ENCODE measurements around the gene IFITM10.

Gene IFITM10

GRCh38 chr11:1727861-1728260 lies 22.5 kb downstream of the IFITM10 start:
- FAIRE-seq (no peak), DNase-seq (ENCODE audit: insufficient read length, low spot score) (no peak)
- TF ChIP-seq POLR2A (IDR thresholded peaks at IDR 0.05; ENCODE audit: low read depth, low read length): no peak

DNA sequence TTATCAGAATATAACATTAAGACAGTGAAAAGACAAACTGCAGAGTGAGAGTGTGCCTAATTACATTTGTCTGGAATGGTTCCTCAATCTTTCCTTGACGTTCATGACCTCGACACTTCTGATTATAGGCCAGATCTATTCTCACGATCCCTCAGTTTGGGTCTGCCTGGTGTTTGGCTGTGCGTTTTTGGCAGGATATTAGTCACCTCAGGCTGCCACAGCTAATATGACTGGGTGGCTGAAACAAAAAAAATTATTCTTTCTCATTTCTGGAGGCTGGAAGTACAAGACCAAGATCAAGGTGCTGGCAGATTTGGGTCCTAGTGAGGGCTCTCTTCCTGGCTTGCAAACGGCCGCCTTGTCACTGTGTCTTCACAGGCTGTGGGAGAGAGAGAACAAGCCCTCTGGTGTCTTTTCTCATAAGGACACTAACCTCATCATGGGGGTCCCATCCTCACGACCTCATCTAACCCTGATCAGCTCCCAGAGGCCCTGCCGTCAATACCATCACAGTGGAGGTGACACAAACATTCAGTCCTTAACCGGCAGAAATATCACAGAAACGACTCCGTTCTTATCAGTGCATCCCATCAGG lies 23.2 kb downstream of the IFITM10 start:
- DNase-seq (ENCODE audit: insufficient read length, low spot score) (no peak), FAIRE-seq (no peak)
- TF ChIP-seq POLR2A (IDR thresholded peaks at IDR 0.05; ENCODE audit: low read depth, low read length): no peak

GRCh38 chr11:1719781-1720180 lies 30.6 kb downstream of the IFITM10 start:
- FAIRE-seq (no peak), DNase-seq (ENCODE audit: insufficient read length, low spot score) (no peak)
- TF ChIP-seq POLR2A (IDR thresholded peaks at IDR 0.05; ENCODE audit: low read depth, low read length): no peak

GRCh38 chr11:1718326-1718725 lies 32.1 kb downstream of the IFITM10 start:
- TF ChIP-seq POLR2A (IDR thresholded peaks at IDR 0.05; ENCODE audit: low read depth, low read length): no peak
- FAIRE-seq (no peak), DNase-seq (ENCODE audit: insufficient read length, low spot score) (no peak)

GRCh38 chr11:1717745-1718144 lies 32.6 kb downstream of the IFITM10 start:
- DNase-seq (ENCODE audit: insufficient read length, low spot score) (no peak), FAIRE-seq (no peak)
- no peak for TF ChIP-seq POLR2A (IDR thresholded peaks at IDR 0.05; ENCODE audit: low read depth, low read length)

GRCh38 chr11:1714908-1715885 lies 35.2 kb downstream of the IFITM10 start:
- TF ChIP-seq POLR2A (IDR thresholded peaks at IDR 0.05; ENCODE audit: low read depth, low read length): no peak
- DNase-seq (ENCODE audit: insufficient read length, low spot score) (no peak), FAIRE-seq (no peak)

GRCh38 chr11:1708716-1709115 lies 41.7 kb downstream of the IFITM10 start:
- DNase-seq (ENCODE audit: insufficient read length, low spot score) (no peak), FAIRE-seq (no peak)
- TF ChIP-seq POLR2A (IDR thresholded peaks at IDR 0.05; ENCODE audit: low read depth, low read length): no peak

GRCh38 chr11:1707751-1708150 lies 42.6 kb downstream of the IFITM10 start:
- TF ChIP-seq POLR2A (IDR thresholded peaks at IDR 0.05; ENCODE audit: low read depth, low read length): no peak
- FAIRE-seq: no peak
- DNase-seq (ENCODE audit: insufficient read length, low spot score): no peak

DNA sequence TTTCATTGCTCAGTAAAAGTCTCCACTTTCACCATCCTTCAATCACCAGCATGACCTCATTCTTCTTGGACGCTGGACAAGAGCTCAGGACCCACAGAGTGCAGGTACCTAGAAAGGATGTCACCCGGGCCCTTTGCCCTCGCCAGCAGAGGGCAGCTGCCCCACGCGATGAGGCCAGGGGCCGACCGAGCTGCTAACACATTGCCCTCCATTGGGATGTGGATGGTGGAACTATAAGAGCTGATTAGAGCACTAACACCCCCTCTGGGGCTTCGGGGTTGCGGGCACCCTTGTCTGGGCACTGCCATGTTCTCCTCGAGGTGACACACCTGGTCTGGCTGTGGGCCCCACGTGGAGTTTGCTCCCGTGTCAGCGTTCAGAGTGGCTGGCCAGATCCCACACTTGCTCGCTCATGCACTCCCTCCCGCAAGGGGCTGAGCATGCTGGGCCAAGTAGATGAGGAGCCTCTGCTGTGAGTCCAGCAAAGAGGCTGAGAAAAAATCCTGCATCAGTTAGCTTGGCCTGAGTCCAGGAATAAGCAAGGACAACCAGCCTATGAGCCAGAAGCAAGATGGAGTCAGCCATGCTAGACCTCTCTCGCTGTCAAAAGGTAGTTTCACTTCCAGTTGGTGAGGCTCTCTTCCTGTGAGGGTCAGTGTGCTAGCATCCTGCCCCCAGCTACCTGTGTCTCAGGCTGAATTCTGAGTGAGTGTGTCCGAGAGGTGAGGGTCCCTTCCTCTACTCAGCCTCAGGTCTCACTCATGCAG lies 43.6 kb downstream of the IFITM10 start:
- no peak for FAIRE-seq
- TF ChIP-seq POLR2A (IDR thresholded peaks at IDR 0.05; ENCODE audit: low read depth, low read length): no peak
- DNase-seq (ENCODE audit: insufficient read length, low spot score): no peak

DNA sequence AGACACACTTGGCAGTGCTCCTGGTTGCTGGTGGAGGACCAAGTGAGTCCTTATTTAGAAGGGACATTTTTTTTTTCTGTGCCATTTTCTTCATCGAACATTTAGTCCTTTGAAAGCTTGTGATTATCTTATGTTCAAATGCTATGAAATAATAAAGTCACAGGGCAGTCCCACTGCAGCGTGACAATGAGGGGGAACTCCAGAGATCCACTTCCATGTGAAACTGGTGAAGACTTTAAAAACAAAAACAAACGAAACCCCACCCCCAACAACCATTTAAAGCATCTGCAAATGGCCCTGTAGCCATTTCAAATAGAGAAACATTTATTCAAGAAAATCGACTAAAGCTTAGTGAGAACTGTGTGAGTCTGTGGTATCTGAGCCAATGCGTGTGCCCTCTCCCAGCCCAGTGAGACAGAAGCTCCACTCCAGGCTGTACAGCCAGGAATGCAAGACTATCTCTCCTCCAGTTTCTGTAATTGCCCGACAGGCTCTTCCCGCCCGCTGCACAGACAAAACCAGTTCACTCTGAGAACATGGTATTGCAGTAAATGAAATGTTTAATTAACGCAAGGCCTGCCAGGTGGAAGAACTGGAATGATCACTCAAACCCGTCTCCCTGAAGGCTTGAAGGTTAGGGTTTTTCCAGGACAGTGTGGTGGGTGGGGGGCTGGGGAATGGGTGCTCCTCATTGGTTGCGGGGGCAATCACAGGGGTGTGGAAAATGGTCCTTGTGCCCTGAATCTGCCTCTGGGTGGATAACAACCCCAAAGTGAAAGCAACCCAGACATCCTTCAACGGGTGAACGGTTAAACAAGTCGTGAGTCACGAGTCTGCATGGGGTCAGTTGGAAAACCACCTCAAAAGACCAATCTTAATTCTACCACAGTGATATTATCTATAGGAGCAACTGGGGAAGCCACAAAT lies 45.0 kb downstream of the IFITM10 start:
- TF ChIP-seq POLR2A (IDR thresholded peaks at IDR 0.05; ENCODE audit: low read depth, low read length): no peak
- no peak for FAIRE-seq

DNA sequence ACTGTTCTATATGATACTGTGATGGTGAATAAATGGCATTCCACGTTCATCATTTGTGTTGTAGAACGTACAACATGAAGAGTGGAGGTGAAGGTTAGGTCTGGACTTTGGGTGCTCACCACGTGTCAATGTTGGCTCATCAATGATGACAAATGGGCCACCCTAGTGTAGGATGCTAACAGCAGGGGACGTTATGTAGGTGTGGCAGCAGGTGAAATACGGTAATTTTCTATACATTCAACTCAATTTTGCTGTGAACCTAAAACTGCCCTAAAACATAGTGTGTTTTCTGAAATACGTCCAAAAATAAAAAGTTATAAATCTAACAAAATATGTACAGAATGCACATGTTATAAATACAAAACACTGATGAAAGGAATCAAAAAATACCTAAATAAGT lies 47.2 kb downstream of the IFITM10 start:
- no peak for TF ChIP-seq POLR2A (IDR thresholded peaks at IDR 0.05; ENCODE audit: low read depth, low read length)
- no peak for DNase-seq (ENCODE audit: insufficient read length, low spot score)
- no peak for FAIRE-seq

More for the DNA sequence above, 45.0 kb downstream of the IFITM10 start:
- DNase-seq (ENCODE audit: insufficient read length, low spot score): peak; percentile 39

- no peak for TF ChIP-seq POLR2A (IDR thresholded peaks at IDR 0.05; ENCODE audit: low read depth, low read length)
- no peak for FAIRE-seq
- no peak for DNase-seq (ENCODE audit: insufficient read length, low spot score)
Measured at GRCh38 chr11:1702506-1702905, 47.9 kb downstream of the IFITM10 start.

All from H54 (cell line).